GM12892 (cell line): ENCODE data around the gene WNT7B.

Experiments used
- POLR2A ChIP-seq: IDR thresholded peaks from 2 replicates; pipeline ENCODE4 v1.6.1; 2011; ENCODE audit warnings: low read depth, low read length, control low read depth
- POLR2AphosphoS5 ChIP-seq: IDR thresholded peaks from 2 replicates; pipeline ENCODE4 v1.6.1; 2011; ENCODE audit warnings: low read depth, low read length, control low read depth

GRCh38 chr22:45980268-45980570 lies 3.3 kb upstream of the WNT7B start:
- no peak for TF ChIP-seq POLR2A
- no peak for TF ChIP-seq POLR2AphosphoS5
